Stimulated activated CD8-positive, alpha-beta memory T cell treated with anti-CD3 and anti-CD28 coated beads, Interleukin-15, amount 100 ng/mL, for 1 hour (primary cell): ENCODE results near the gene CDH18.

Source experiments
- DNase-seq: peaks from one replicate; pipeline ENCODE4 v3.0.0-alpha.2; 2020; ENCODE audit warnings: low read depth

CDH18 gene

GRCh38 chr5:19584131-19584530 is 403.9 kb downstream of the CDH18 start:
- no peak for DNase-seq

DNA sequence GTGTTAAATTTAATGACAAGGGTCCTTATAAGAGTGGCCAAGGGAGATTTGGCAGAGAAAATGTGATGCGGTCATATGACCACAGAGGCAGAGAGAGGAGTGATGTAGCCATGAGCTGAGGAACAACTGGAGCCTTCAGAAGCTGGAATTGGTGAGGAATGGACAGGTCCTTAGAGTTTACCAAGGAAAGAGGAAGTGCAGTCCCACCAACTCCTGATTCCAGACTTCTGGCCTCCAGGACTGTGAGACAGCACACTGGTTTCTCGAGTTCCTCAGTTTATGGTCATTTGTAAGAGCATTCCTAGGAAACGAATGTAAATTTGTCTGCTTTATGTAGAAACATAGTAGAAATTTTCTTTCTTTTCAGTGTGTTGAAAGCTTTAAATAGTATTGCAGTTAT is 410.1 kb downstream of the CDH18 start:
- no peak for DNase-seq

DNA sequence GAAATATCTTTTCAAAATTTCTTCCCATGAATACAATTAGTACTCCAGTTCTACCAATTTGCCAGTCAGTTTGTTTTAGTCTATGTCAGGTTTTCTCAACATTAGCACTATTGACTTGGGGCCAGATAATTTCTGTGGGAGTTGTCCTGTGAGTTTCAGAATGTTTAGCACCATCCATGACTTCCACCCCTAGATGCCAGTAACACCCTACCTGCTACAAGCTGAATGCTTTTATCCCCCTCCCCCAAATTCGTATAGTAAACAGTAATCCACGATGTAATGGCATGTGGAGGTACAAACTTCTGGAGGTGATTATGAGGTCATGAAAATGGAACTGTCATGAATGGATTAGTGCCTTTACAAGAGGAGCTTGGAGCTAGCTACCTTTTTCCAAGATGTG is 420.0 kb downstream of the CDH18 start:
- no peak for DNase-seq

- no peak for DNase-seq
Measured at GRCh38 chr5:19565466-19565865, 422.5 kb downstream of the CDH18 start.

- no peak for DNase-seq
Measured at GRCh38 chr5:19564036-19564435, 424.0 kb downstream of the CDH18 start.

DNA sequence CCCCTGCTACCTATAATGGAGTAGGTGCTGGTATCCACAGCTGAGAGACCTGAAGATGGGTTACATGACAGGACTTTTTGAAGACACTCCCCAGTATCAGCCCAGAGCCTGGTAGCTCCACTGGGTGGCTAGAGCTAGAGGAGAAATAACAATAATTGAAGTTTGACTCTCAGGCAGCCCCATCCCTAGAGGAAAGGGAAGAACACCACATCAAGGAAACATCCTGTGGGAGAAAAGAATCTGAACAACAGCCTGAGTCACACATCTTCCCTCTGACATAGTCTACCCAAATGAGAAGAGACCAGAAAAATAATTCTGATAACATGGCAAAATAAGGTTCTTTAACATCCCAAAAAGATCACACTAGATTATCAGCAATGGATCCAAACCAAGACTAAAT is 432.1 kb downstream of the CDH18 start:
- no peak for DNase-seq

DNA sequence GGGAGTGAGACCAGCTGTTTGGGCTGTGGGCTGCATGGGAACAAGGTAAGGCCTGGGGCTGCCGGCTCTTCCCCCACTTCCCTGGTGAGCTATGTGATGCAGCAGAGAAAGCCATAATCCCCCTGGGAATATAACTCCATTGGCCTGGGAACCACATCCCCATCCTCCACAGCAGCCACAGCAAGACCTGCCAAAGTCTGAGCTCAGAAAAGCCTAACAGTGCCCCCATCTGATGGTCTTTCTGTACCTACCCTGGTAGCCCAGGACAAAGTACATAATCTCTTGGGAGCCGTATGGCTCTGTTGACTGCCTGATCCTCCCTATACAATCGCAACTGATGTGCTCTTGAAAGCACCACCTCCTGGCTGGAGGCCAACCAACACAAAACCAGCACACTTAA is 432.6 kb downstream of the CDH18 start:
- DNase-seq = no peak

DNA sequence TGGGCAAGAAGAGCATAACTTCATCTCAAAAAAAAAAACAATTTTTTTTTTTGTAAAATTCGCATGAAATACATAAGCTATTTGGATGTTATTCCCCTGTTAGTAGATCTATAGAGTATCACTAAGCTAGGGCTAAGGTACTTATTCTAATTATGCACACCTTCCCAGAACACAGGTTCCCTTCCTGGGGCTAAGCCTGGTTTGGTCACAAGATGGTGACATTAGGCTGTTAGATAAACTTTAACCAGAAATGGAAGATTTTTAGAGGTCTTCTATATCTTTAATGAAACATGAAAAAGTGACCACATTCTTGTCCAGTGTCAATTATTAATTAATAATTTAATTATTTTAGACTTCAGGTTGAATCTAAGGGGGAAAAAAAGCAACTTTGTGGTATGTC is 433.5 kb downstream of the CDH18 start:
- DNase-seq = no peak

DNA sequence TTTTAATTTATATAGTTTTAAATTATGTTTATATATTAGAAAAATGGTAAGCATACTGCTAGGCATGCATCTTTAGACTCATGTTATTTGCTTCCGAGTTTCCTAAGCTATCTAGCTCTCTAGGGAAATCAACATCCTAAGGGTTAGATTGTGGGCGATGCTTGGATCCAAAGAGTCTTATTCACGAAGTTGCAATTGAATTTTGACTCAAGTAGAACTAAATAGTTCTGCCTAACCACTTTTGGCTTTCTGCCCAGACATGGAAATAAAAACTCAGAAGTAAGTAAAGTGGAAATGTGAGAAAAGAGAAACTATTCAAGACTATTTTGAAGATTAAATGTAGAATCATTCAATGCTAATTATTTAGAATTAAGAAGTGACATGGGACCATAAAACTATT is 440.4 kb downstream of the CDH18 start:
- DNase-seq = no peak

- DNase-seq = no peak
Measured at GRCh38 chr5:19546521-19546920, 441.5 kb downstream of the CDH18 start.

GRCh38 chr5:19538607-19539006 is 449.4 kb downstream of the CDH18 start:
- no peak for DNase-seq

GRCh38 chr5:19536387-19536786 is 451.6 kb downstream of the CDH18 start:
- no peak for DNase-seq

- DNase-seq = no peak
Measured at GRCh38 chr5:19534751-19535150, 453.2 kb downstream of the CDH18 start.

DNA sequence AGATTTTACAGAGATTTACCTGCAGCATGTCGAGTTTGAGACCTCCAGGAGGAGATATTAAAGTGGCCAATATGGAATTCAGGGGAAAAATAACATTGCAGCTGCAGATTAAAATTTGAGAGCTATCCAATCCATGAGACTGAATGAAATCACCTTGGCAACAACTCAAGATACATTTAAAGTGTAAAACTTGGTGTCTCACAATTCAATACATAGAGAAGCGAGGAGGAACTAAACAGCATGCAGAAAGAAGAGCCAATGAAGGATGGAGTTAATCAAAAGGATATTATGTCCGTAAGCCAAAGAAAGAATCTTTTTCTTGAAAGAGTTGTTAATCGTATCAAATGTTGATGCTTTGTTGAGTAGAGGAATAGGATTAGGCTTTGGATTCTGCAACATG is 455.1 kb downstream of the CDH18 start:
- no peak for DNase-seq

DNA sequence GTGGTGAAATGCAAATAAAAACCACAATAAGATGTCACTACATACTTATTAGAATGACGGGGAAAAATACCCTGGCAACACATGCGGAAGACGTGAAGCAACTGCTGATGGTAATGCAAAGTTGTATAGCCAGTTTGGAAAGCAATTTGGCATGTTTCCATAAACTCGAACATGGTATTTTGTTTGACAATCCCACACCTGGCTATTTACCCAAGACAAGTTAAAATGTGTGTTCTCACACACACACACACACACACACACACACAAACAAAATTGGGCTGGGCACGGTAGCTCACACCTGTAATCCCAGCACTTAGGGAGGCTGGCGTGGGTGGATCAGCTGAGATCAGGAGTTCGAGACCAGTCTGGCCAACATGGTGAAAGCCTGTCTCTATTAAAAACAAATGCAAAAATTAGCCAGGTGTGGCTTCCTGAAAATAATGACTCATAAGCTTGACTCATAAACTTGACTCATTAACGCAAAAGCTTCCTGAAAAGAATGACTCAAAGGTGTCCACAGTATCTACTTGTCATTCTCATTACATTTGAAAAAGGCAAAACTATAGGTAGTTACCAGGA is 456.5 kb downstream of the CDH18 start:
- no peak for DNase-seq

DNA sequence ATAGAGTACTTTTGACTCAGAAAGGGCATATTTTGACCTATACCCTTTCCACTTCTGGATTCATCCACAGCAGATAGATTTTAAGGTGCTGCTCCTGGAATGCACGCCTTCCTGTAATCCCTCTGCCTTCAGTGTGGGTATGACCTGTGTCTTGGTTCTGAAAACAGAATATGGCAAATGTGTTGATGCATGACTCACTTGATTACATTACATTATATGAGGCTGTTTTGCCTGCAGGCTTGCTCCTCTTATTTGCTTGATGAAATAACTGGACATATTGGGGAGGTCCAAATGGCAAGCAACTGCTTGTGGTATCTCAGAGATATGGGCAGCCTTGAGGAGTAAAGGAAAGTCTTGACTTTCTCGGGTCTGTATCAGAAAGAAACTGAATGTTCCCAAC is 468.6 kb downstream of the CDH18 start:
- no peak for DNase-seq

- DNase-seq = no peak
Measured at GRCh38 chr5:19498852-19499251, 489.1 kb downstream of the CDH18 start.

GRCh38 chr5:19497229-19497815 is 490.7 kb downstream of the CDH18 start:
- DNase-seq = no peak

GRCh38 chr5:19496056-19496455 is 491.9 kb downstream of the CDH18 start:
- no peak for DNase-seq

- no peak for DNase-seq
Measured at GRCh38 chr5:19492861-19493260, 495.1 kb downstream of the CDH18 start.

- DNase-seq = no peak
Measured at GRCh38 chr5:19488786-19489185, 499.2 kb downstream of the CDH18 start.

- no peak for DNase-seq
Measured at GRCh38 chr5:19487480-19487879, 500.5 kb downstream of the CDH18 start.

- DNase-seq = no peak
Measured at GRCh38 chr5:19479562-19479961, 508.4 kb downstream of the CDH18 start.

GRCh38 chr5:19462019-19462418 is 526.0 kb downstream of the CDH18 start:
- no peak for DNase-seq

DNA sequence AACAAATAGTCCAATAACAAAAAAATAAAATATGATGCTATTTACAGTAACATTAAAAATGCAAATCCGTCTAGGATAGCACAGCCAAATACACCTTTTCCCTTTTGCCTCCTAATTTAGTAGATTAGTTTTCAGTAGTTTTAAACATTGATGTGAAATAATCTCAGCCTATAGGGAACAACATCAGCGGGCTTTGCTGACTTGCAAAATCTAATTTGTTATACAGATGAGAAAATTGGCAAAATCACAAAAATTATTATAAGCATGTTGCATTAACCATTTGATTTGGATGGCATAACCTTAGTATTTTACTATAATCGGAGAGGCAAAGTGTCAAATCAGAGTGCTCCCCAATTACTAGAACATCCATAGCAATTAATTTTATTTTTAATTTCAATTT is 563.5 kb downstream of the CDH18 start:
- no peak for DNase-seq
